ENCODE measurements around the gene ZNF649. TPM values are rescaled to one million over a fixed set of nuclear protein-coding genes. Genes with fewer than 3 reads are reported as not detected.
A peak's percentile ranks its signal among the peaks of the same experiment; 100 is the strongest.

The ZNF649 gene
- total and polyA plus RNA-seq, 2 experiments from 2014 or later, result 4.9 to 13.6 TPM

DNA sequence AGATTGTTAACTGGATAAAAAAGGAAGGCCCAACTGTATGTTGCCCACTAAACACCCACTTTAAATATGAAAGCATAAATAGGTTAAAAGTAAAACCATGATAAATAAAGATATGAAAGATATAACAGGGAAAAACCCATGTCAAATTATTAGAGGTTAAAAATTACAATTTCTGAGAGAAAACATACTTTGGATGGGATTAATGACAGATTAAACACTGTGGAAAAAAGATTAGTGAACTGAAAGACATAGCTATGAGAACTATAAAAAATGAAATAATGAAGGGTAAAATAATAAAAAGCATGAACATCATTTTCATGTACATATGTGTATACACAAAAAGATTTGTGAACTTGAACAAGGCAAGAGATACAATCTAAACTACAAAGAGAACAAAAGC lies 14.9 kb downstream of the ZNF649 start:
- Histone ChIP-seq H3K9me2 (replicated peaks; ENCODE audit: insufficient read depth) (no peaks in the 10 kb centered on the region), H3K4me2 (no peak overlapping the region), H3K9me3 (ENCODE audit: low read depth) (peaks cover 64% of the 10 kb centered on the region), H4K20me1 (ENCODE audit: insufficient read depth, poor library complexity, severe bottlenecking) (no peaks in the 10 kb centered on the region), H3K79me2 (no peaks in the 10 kb centered on the region), H3K36me3 (replicated peaks; ENCODE audit: insufficient read depth, low read depth) (peaks cover 26% of the 10 kb centered on the region), H3K27me3 (no peaks in the 10 kb centered on the region), H3K4me1 (ENCODE audit: insufficient read depth) (no peaks in the 10 kb centered on the region), H3K27ac (no peak overlapping the region), H3K4me3 (no peak overlapping the region), H2AFZ (no peak overlapping the region)
- DNase-seq (ENCODE audit: low spot score), result no peak
- TF ChIP-seq EZH2phosphoT487 (IDR thresholded peaks at IDR 0.05; ENCODE audit: low read depth, severe bottlenecking, unreplicated experiment) (no peak), EZH2 (IDR thresholded peaks at IDR 0.05; ENCODE audit: borderline replicate concordance) (no peak)
- TF ChIP-seq, protein P1, sequence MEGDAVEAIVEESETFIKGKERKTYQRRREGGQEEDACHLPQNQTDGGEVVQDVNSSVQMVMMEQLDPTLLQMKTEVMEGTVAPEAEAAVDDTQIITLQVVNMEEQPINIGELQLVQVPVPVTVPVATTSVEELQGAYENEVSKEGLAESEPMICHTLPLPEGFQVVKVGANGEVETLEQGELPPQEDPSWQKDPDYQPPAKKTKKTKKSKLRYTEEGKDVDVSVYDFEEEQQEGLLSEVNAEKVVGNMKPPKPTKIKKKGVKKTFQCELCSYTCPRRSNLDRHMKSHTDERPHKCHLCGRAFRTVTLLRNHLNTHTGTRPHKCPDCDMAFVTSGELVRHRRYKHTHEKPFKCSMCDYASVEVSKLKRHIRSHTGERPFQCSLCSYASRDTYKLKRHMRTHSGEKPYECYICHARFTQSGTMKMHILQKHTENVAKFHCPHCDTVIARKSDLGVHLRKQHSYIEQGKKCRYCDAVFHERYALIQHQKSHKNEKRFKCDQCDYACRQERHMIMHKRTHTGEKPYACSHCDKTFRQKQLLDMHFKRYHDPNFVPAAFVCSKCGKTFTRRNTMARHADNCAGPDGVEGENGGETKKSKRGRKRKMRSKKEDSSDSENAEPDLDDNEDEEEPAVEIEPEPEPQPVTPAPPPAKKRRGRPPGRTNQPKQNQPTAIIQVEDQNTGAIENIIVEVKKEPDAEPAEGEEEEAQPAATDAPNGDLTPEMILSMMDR (IDR thresholded peaks at IDR 0.05; ENCODE audit: poor library complexity), result no peak

DNA sequence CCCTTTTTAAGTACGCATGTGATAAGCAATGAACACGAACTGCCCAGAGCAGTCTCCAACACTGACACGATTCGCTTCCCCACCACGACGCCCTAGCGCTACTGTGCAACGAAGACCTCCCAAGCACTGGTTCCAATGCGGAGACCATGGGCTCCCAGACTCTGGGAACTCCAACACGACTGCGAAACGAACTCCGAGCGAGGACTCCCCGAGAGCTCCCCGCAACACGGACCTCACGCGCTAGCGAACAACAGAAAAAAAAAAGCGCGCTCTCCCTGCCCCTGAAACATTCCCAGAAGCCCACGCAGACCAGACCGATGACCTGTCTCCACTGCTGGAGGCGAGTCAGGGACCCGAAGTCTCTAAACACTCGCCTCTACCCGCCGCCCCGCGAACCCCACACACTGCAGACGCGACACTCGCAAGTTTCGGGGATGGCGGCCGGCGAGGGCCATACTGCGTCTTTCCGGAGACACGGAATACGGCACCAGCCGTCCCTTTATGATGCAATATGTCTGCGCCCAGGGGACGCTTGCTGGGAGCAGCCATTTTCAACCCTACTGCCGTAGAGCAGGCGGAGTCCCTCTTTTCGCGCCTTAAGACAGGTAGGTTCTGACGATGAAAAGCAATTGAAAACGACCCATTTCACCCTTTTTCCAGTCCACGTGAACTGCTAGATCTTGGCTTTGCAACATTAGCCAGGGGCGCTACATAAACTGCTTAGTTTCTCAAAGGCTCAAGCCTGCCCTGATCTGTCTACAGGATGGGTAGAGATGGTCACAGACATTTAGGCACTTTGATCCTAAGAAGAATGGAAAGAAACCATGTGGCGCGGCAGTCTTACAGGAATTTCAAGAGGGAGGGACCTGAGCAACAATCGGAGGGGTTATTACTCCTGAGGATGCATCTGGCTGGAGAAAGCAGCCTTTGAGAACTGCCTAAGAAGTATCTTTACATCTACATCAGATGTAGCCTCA lies 17.0 kb downstream of the ZNF649 start, which contains the start of gene ZNF577:
Gene ZNF577 (minus strand): TSS at position 430 of the 977 bp plus-strand sequence. CDS start 7,569 bp downstream, outside the sequence.
- Histone ChIP-seq H3K4me1 (ENCODE audit: insufficient read depth) (no peaks in the 10 kb centered on the region), H3K4me2 (peak within 1 kb of the TSS; percentile 72), H3K27me3 (no peaks in the 10 kb centered on the region), H3K9me3 (ENCODE audit: low read depth) (peaks cover 48% of the 10 kb centered on the region), H3K9me2 (replicated peaks; ENCODE audit: insufficient read depth) (no peaks in the 10 kb centered on the region), H3K36me3 (replicated peaks; ENCODE audit: insufficient read depth, low read depth) (peaks cover 14% of the 10 kb centered on the region), H2AFZ (peak within 1 kb of the TSS; percentile 49), H4K20me1 (ENCODE audit: insufficient read depth, poor library complexity, severe bottlenecking) (no peaks in the 10 kb centered on the region), H3K4me3 (peak within 1 kb of the TSS; percentile 21), H3K27ac (peak within 1 kb of the TSS; percentile 77), H3K79me2 (no peaks in the 10 kb centered on the region)
- DNase-seq (ENCODE audit: low spot score), result peak; percentile 81
- TF ChIP-seq EZH2phosphoT487 (IDR thresholded peaks at IDR 0.05; ENCODE audit: low read depth, severe bottlenecking, unreplicated experiment) (no peak), EZH2 (IDR thresholded peaks at IDR 0.05; ENCODE audit: borderline replicate concordance) (no peak)
- TF ChIP-seq, protein P1 (IDR thresholded peaks at IDR 0.05; ENCODE audit: poor library complexity), result no peak
- WGBS (ENCODE audit: low lambda C conversion rate, missing lambda C conversion rate), result 51% methylated on average over 56 of the region's 56 CpGs

DNA sequence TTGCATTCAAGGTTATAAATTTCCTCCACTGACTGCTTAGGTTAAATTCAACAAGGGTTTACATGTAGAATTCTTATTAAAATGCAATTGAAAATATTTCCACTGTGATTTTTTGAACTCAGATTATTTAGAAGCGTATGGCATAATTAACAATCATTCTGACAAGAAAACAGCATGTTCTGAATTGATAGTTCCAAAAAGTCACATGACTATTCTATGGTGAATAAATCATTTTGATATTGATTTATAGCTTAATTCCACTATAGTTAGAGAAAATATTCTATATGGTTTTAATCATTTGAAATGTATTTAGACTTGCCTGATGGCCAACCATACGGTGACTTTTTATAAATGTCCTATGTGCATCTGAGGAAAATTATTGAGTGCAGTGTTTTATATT lies 20.1 kb downstream of the ZNF649 start:
- Histone ChIP-seq H4K20me1 (ENCODE audit: insufficient read depth, poor library complexity, severe bottlenecking) (no peaks in the 10 kb centered on the region), H3K36me3 (replicated peaks; ENCODE audit: insufficient read depth, low read depth) (peaks cover 10% of the 10 kb centered on the region), H2AFZ (no peak overlapping the region), H3K4me3 (no peak overlapping the region), H3K9me2 (replicated peaks; ENCODE audit: insufficient read depth) (no peaks in the 10 kb centered on the region), H3K9me3 (ENCODE audit: low read depth) (peaks cover 30% of the 10 kb centered on the region), H3K79me2 (no peaks in the 10 kb centered on the region), H3K4me1 (ENCODE audit: insufficient read depth) (no peaks in the 10 kb centered on the region), H3K27ac (no peak overlapping the region), H3K4me2 (no peak overlapping the region), H3K27me3 (no peaks in the 10 kb centered on the region)
- 100% methylated on average over 2 of the region's 2 CpGs for WGBS (ENCODE audit: low lambda C conversion rate, missing lambda C conversion rate)
- TF ChIP-seq, protein P1 (IDR thresholded peaks at IDR 0.05; ENCODE audit: poor library complexity), result no peak
- TF ChIP-seq EZH2 (IDR thresholded peaks at IDR 0.05; ENCODE audit: borderline replicate concordance), result no peak
- TF ChIP-seq EZH2phosphoT487 (IDR thresholded peaks at IDR 0.05; ENCODE audit: low read depth, severe bottlenecking, unreplicated experiment), result no peak
- no peak for DNase-seq (ENCODE audit: low spot score)

Measured in hepatocyte (in vitro differentiated cells).